Astrocyte of the spinal cord (primary cell): Measurements from ENCODE around the gene NEU2.

ENCODE experiments used
- DNase-seq: peaks from one replicate; pipeline ENCODE4 v3.0.0; 2011; ENCODE audit warnings: low read depth, low spot score
- H3K4me3 ChIP-seq: 2 replicates; pipeline ENCODE4 v1.5.1; 2011; ENCODE audit warnings: low read depth, mild to moderate bottlenecking, low read length, moderate library complexity
- CTCF ChIP-seq: IDR thresholded peaks from 2 replicates; pipeline ENCODE4 v1.5.1; 2012; ENCODE audit warnings: low read depth, mild to moderate bottlenecking, low read length, inconsistent platforms
- in situ Hi-C: cut with HindIII; loops from 2 replicates; pipeline ENCODE4 v1.10.0; 2017; ENCODE audit warnings: low sequenced_read_pairs

The NEU2 gene

GRCh38 chr2:233055362-233055761, 22.9 kb downstream of the NEU2 start:
- DNase-seq, result no peak
- no peak overlapping the region for H3K4me3 ChIP-seq
- no peak for TF ChIP-seq CTCF
- in situ Hi-C loops, result no loop called here

GRCh38 chr2:233056961-233057605, 24.6 kb downstream of the NEU2 start:
- no peak overlapping the region for H3K4me3 ChIP-seq
- no peak for TF ChIP-seq CTCF
- no peak for DNase-seq
- in situ Hi-C loops, result no loop called here

- DNase-seq, result no peak
- no peak overlapping the region for H3K4me3 ChIP-seq
- TF ChIP-seq CTCF, result no peak
- in situ Hi-C loops, result no loop called here
These were observed 26.5 kb downstream of the NEU2 start for GRCh38 chr2:233058717-233059546.

- DNase-seq, result no peak
- in situ Hi-C loops, result no loop called here
- no peak for TF ChIP-seq CTCF
- H3K4me3 ChIP-seq, result no peak overlapping the region
These were observed 27.0 kb downstream of the NEU2 start for GRCh38 chr2:233059547-233059796.

GRCh38 chr2:233059797-233060500, 27.5 kb downstream of the NEU2 start, which contains the start of gene INPP5D:
TSS of gene INPP5D (plus strand) at chr2:233060342. CDS start at chr2:233060479, 137 bp downstream.
- H3K4me3 ChIP-seq, result no peak within 1 kb of the TSS
- in situ Hi-C loops, result no loop called here
- no peak for TF ChIP-seq CTCF
- no peak for DNase-seq

GRCh38 chr2:233060501-233060979, 28.1 kb downstream of the NEU2 start:
- in situ Hi-C loops, result no loop called here
- TF ChIP-seq CTCF, result no peak
- H3K4me3 ChIP-seq, result no peak overlapping the region
- no peak for DNase-seq
